CD4-positive, CD25-positive, alpha-beta regulatory T cell (primary cell): ENCODE results near the gene CFAP46. TPM values are rescaled to one million over a fixed set of nuclear protein-coding genes. Genes with fewer than 3 reads are reported as not detected.
A peak's percentile ranks its signal among the peaks of the same experiment; 100 is the strongest.

ENCODE experiments used
- ATAC-seq, 2 donors: fragments of 150-1000 bp; cut with Tn5 transposase; one replicate each; pipeline ENCODE4 v1.10.0; 2021; ENCODE audit warnings: low read depth in 2 of 2, moderate number of reproducible peaks in 2 of 2, moderate library complexity in 1 of 2
- DNase-seq, 3 donors: peaks; one replicate each; pipeline versions ENCODE4 v3.0.0 to v3.0.0-alpha.2; 2012 to 2022; ENCODE audit warnings: mixed read lengths in 1 of 3
- H3K27ac ChIP-seq: one replicate; pipeline ENCODE4 v1.7.0; 2013; ENCODE audit warnings: mild to moderate bottlenecking, low read length; ENCODE audit not compliant: insufficient read depth, poor library complexity, severe bottlenecking
- H3K27me3 ChIP-seq: one replicate; pipeline ENCODE4 v1.7.0; 2013; ENCODE audit warnings: low read length; ENCODE audit not compliant: control insufficient read depth, insufficient read depth
- H3K36me3 ChIP-seq: one replicate; pipeline ENCODE4 v1.7.0; 2013; ENCODE audit warnings: mild to moderate bottlenecking, low read length, moderate library complexity; ENCODE audit not compliant: control insufficient read depth, insufficient read depth
- H3K4me1 ChIP-seq: 2 replicates; pipeline ENCODE4 v1.7.0; 2013; ENCODE audit warnings: mild to moderate bottlenecking, low read length; ENCODE audit not compliant: insufficient read depth, control insufficient read depth, poor library complexity, severe bottlenecking
- H3K4me3 ChIP-seq: one replicate; pipeline ENCODE4 v1.7.0; 2013; ENCODE audit warnings: low read depth, mild to moderate bottlenecking, low read length, moderate library complexity
- H3K9me3 ChIP-seq, 2 experiments: 1 replicate in 1 of 2; 2 replicates in 1 of 2; pipeline ENCODE4 v1.7.0; 2013; ENCODE audit warnings: low read length in 2 of 2, mild to moderate bottlenecking in 1 of 2, moderate library complexity in 1 of 2; ENCODE audit not compliant: control insufficient read depth in 2 of 2
- H3K27ac Mint-ChIP-seq, 3 donors: one replicate each; pipeline ENCODE4 v1.8.0; 2020 to 2022; ENCODE audit warnings: mild to moderate bottlenecking in 3 of 3, mixed read lengths in 3 of 3, moderate library complexity in 2 of 3
- H3K27me3 Mint-ChIP-seq: one replicate; pipeline ENCODE4 v1.8.0; 2022; ENCODE audit warnings: mild to moderate bottlenecking, mixed read lengths
- H3K36me3 Mint-ChIP-seq: one replicate; pipeline ENCODE4 v1.8.0; 2020; ENCODE audit warnings: mixed read lengths
- H3K4me1 Mint-ChIP-seq, 4 donors: one replicate each; pipeline ENCODE4 v1.8.0; 2020 to 2022; ENCODE audit warnings: mixed read lengths in 4 of 4, mild to moderate bottlenecking in 1 of 4
- H3K4me3 Mint-ChIP-seq, 4 donors: one replicate each; pipeline ENCODE4 v1.8.0; 2020 to 2022; ENCODE audit warnings: mild to moderate bottlenecking in 4 of 4, mixed read lengths in 4 of 4, moderate library complexity in 3 of 4
- H3K9me3 Mint-ChIP-seq, 7 donors: one replicate each; pipeline ENCODE4 v1.8.0; 2020 to 2022; ENCODE audit warnings: mixed read lengths in 7 of 7, mild to moderate bottlenecking in 3 of 7, moderate library complexity in 2 of 7
- polyA plus RNA-seq, 4 donors: library from polyadenylated mRNA; unstranded; fragments of 300-500 nt; fragmentation: Illumina TruSeq; gene quantifications; one replicate each; pipeline ENCODE4 v1.2.3, GENCODE V29; 2021
- total RNA-seq: library from RNA; stranded (reverse); gene quantifications from one replicate; pipeline ENCODE4 v1.2.3, GENCODE V29; 2022

Gene CFAP46
- total and polyA plus RNA-seq, 5 donors from 2014 or later, result not detected

GRCh38 chr10:132943791-132944404 is 1.5 kb upstream of the CFAP46 start:
- Mint-ChIP-seq H3K4me1 (peaks cover 0 to 11% (median 0%) of the 10 kb centered on the region in 4 donors), H3K36me3 (no peaks in the 10 kb centered on the region), H3K27ac (no peak overlapping the region), H3K9me3 (peaks cover 0 to 3% (median 0%) of the 10 kb centered on the region in 7 donors), H3K4me3 (no peak overlapping the region), H3K27me3 (peaks cover 21% of the 10 kb centered on the region)
- DNase-seq, result no peak
- no peak overlapping the region for H3K27ac ChIP-seq
- H3K4me1 ChIP-seq, result no peaks in the 10 kb centered on the region
- no peaks in the 10 kb centered on the region for H3K36me3 ChIP-seq
- H3K9me3 ChIP-seq, result no peaks in the 10 kb centered on the region
- H3K4me3 ChIP-seq, result no peak overlapping the region
- no peak for ATAC-seq
- peaks cover 3% of the 10 kb centered on the region for H3K27me3 ChIP-seq

DNA sequence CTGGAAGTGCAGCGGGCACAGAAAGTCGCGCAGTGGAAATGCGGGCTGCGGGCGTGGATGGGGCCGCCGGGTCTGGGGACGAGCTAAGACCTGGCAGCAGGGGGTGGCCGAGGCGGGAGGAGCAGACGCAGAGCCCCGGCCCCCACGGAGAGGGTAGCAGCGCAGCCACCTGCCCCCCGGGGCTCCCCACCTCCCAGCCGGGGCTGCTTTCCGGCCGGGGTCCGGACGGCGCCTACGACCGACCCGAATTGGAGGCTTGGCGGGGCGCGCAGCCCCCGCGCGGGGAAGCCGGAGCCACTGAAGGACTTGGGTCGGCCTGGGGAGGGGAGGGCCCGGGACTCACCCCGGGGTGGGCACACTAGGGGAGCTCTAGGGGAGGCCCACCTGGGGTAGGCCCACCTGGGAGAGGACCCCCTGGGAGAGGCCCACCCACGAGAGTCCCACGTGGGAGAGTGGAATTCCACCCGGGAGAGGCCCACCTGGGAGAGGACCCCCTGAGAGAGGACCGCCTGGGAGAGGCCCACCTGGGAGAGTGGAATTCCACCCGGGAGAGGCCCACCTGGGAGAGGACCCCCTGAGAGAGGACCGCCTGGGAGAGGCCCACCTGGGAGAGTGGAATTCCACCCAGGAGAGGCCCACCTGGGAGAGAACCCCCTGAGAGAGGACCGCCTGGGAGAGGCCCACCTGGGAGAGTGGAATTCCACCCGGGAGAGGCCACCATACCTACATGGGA is 854 bp upstream of the CFAP46 start:
- H3K4me1 ChIP-seq, result no peaks in the 10 kb centered on the region
- peaks cover 0 to 3% (median 0%) of the 10 kb centered on the region in 7 donors for H3K9me3 Mint-ChIP-seq
- no peaks in the 10 kb centered on the region for H3K36me3 ChIP-seq
- H3K9me3 ChIP-seq, result no peaks in the 10 kb centered on the region
- H3K27ac Mint-ChIP-seq, result no peak overlapping the region
- H3K36me3 Mint-ChIP-seq, result no peaks in the 10 kb centered on the region
- H3K4me3 Mint-ChIP-seq, result peak overlapping the region in 2 of 4 donors; percentile 53 to 68
- H3K4me3 ChIP-seq, result no peak overlapping the region
- H3K4me1 Mint-ChIP-seq, result peaks cover 0 to 11% (median 0%) of the 10 kb centered on the region in 4 donors
- ATAC-seq (no peak), DNase-seq (no peak)
- no peak overlapping the region for H3K27ac ChIP-seq
- H3K27me3 Mint-ChIP-seq, result peaks cover 18% of the 10 kb centered on the region
- H3K27me3 ChIP-seq, result peaks cover 3% of the 10 kb centered on the region

DNA sequence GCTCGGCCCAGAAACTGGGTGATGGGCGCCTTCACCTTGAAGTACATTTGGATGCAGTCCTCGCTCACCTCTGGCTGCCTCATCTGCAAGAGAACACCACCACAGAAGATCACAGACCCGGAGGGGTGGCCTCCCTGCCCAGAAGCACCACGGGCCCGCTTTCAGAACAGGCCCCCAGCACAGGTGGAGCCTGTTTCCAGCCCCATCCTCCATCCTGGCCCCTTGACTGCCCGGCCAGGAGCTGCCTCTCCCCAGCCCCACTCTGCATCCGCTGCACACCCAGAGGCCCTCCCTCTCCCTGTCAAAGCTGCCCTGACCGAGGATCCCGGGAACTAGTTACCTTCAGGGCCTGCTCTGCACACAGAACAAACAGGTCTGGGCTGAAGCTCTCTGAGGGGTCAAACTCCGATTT is 724 bp downstream of the CFAP46 start:
- Mint-ChIP-seq H3K4me3 (peak overlapping the region in 1 of 4 donors; percentile 16), H3K27ac (no peak overlapping the region), H3K36me3 (no peaks in the 10 kb centered on the region), H3K27me3 (peaks cover 18% of the 10 kb centered on the region), H3K9me3 (peaks cover 0 to 3% (median 0%) of the 10 kb centered on the region in 7 donors), H3K4me1 (peaks cover 0 to 11% (median 0%) of the 10 kb centered on the region in 4 donors)
- Histone ChIP-seq H3K9me3 (no peaks in the 10 kb centered on the region), H3K4me3 (no peak overlapping the region), H3K27ac (no peak overlapping the region), H3K36me3 (no peaks in the 10 kb centered on the region), H3K27me3 (peaks cover 3% of the 10 kb centered on the region), H3K4me1 (no peaks in the 10 kb centered on the region)
- ATAC-seq (no peak), DNase-seq (no peak)

DNA sequence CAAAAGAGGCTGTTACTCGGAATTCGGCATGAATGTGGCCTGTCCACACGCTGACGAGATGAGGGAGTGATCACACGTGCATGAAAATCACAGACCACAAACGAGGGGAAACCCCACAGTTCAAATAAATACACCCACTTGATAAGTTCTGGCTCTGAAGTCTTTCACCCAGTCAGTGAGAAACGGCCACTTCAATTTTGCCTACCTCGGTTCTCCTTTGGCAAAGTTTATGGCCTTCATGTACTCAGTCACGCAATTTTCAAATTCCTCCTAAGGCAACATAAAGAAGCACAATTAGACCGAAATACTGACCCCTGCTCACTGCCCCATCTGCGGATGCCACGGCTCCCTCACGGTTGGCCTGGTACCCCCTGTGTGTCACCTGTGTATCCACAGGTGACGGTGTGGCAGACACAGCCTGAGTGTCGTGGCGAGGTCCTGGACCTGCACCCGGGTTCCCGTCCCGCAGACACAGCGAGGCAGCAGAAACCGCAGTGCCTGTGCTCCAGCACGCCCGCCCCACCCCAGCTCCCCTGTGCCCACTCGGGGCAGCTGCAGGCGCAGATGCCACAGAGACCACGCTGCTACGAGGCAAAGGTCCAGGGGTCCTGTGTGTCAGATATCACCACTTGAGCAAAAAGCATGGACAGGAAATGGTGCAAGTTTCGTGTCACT is 1.4 kb downstream of the CFAP46 start:
- Mint-ChIP-seq H3K36me3 (no peaks in the 10 kb centered on the region), H3K4me3 (no peak overlapping the region), H3K9me3 (peaks cover 0 to 3% (median 0%) of the 10 kb centered on the region in 7 donors), H3K27me3 (peaks cover 18% of the 10 kb centered on the region), H3K4me1 (peaks cover 0 to 11% (median 0%) of the 10 kb centered on the region in 4 donors), H3K27ac (no peak overlapping the region)
- DNase-seq, result no peak
- no peaks in the 10 kb centered on the region for H3K4me1 ChIP-seq
- H3K4me3 ChIP-seq, result no peak overlapping the region
- H3K27ac ChIP-seq, result no peak overlapping the region
- ATAC-seq, result no peak
- no peaks in the 10 kb centered on the region for H3K9me3 ChIP-seq
- no peaks in the 10 kb centered on the region for H3K36me3 ChIP-seq
- H3K27me3 ChIP-seq, result peaks cover 3% of the 10 kb centered on the region

GRCh38 chr10:132939957-132940790 is 2.2 kb downstream of the CFAP46 start:
- no peak for ATAC-seq
- H3K27me3 ChIP-seq, result peaks cover 3% of the 10 kb centered on the region

DNA sequence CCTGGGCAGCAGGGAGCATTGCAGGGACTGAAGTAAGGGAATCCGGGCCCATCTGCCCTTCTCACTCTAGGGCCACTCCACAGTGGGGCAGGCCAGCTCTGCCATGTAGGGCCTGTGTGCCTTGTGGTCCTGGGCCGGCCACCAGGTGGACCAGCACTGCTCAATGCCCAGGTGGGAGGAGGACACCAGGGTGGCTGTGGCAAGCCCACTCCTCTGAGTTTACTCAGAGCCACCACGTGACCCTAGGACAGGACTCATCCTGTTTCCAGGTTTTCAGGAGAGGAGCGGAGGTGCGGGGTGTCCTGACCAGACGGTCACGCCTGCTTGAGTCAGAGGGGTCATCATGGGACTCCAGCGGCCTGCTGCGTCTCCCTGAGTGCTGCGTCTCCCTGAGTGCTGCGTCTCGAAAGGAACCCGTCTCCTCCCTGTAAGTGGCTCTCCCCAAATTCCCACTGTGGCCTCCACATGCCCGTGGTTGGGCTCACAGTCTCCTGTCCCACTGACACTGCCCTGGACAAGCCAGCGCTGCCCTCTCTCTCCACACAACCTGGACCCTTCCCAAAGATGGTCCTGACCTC is 2.9 kb downstream of the CFAP46 start:
- H3K36me3 ChIP-seq, result no peaks in the 10 kb centered on the region
- no peak overlapping the region for H3K27ac ChIP-seq
- no peaks in the 10 kb centered on the region for H3K9me3 ChIP-seq
- H3K4me1 Mint-ChIP-seq, result peaks cover 0 to 11% (median 0%) of the 10 kb centered on the region in 4 donors
- H3K4me1 ChIP-seq, result no peaks in the 10 kb centered on the region
- peaks cover 3% of the 10 kb centered on the region for H3K27me3 ChIP-seq
- H3K9me3 Mint-ChIP-seq, result no peaks in the 10 kb centered on the region
- ATAC-seq (no peak), DNase-seq (no peak)
- peaks cover 18% of the 10 kb centered on the region for H3K27me3 Mint-ChIP-seq
- peak overlapping the region in 1 of 3 donors; percentile 66 for H3K27ac Mint-ChIP-seq
- H3K36me3 Mint-ChIP-seq, result no peaks in the 10 kb centered on the region
- H3K4me3 Mint-ChIP-seq, result no peak overlapping the region
- no peak overlapping the region for H3K4me3 ChIP-seq

More at GRCh38 chr10:132939957-132940790, 2.2 kb downstream of the CFAP46 start:
- no peaks in the 10 kb centered on the region for H3K36me3 Mint-ChIP-seq
- Histone ChIP-seq H3K4me3 (no peak overlapping the region), H3K27ac (no peak overlapping the region), H3K36me3 (no peaks in the 10 kb centered on the region), H3K9me3 (no peaks in the 10 kb centered on the region), H3K4me1 (no peaks in the 10 kb centered on the region)
- peaks cover 18% of the 10 kb centered on the region for H3K27me3 Mint-ChIP-seq
- H3K9me3 Mint-ChIP-seq, result peaks cover 0 to 3% (median 0%) of the 10 kb centered on the region in 7 donors
- H3K4me1 Mint-ChIP-seq, result peaks cover 0 to 11% (median 0%) of the 10 kb centered on the region in 4 donors
- DNase-seq, result peak in 1 of 3 donors; percentile 38
- H3K27ac Mint-ChIP-seq, result no peak overlapping the region
- peak overlapping the region in 1 of 4 donors; percentile 59 for H3K4me3 Mint-ChIP-seq
